GM12878 (cell line): ENCODE measurements around the gene METTL1. TPM values are rescaled to one million over a fixed set of nuclear protein-coding genes. Genes with fewer than 3 reads are reported as not detected.

Source experiments
- ATAC-seq: fragments of 200-7000 bp; cut with Tn5 transposase; 3 replicates; pipeline ENCODE4 v1.9.1; 2020; ENCODE audit warnings: mild to moderate bottlenecking, moderate library complexity
- BruUV-seq: library from RNA; stranded (reverse); fragments of 400-500 nt; replicated peaks from 2 replicates; lab custom pipeline; 2021; lab: Mats Ljungman, UMichigan
- CTCF ChIA-PET: fragments of 300-600 bp; sonication (Branson Sonifier 250); formaldehyde crosslinking; extraction: SDS; loops from one replicate; lab custom pipeline; 2021; ENCODE audit warnings: inconsistent platforms; lab: Yijun Ruan, JAX
- POLR2A ChIA-PET: fragments of 350-600 bp; formaldehyde crosslinking; extraction: SDS; loops from one replicate; lab custom pipeline; 2021; ENCODE audit warnings: inconsistent platforms; lab: Charles Lee
- RAD21 ChIA-PET: fragments of 300-600 bp; sonication (Branson Sonifier 250); formaldehyde crosslinking; loops from one replicate; lab custom pipeline; 2023; ENCODE audit warnings: antibody characterized with exemption; ENCODE audit not compliant: unreplicated experiment; lab: Charles Lee
- SMC1A ChIA-PET: fragments of 300-600 bp; sonication (Branson Sonifier 250); formaldehyde crosslinking; loops from one replicate; lab custom pipeline; 2023; ENCODE audit not compliant: unreplicated experiment, uncharacterized antibody; lab: Charles Lee
- DNase-seq: peaks from one replicate; pipeline ENCODE4 v3.0.0-alpha.2; 2011; ENCODE audit warnings: low read depth, low spot score
- FAIRE-seq: peaks from 3 replicates; lab custom pipeline; 2011; peaks lifted over from hg19 to GRCh38; lab: Jason Lieb, UNC
- H2AFZ ChIP-seq: 2 replicates; pipeline ENCODE4 v1.6.0; 2011; ENCODE audit warnings: low read depth, low read length, control low read depth; ENCODE audit not compliant: control insufficient read depth
- H3K27ac ChIP-seq: 2 replicates; pipeline ENCODE4 v1.5.1; 2011; ENCODE audit warnings: control low read depth; ENCODE audit not compliant: control insufficient read depth, insufficient read depth
- H3K27me3 ChIP-seq, 2 experiments: replicated peaks in 1 of 2; 2 replicates each; pipeline versions ENCODE4 v1.6.0 to v1.6.1; 2011; ENCODE audit warnings: low read length in 1 of 2; ENCODE audit not compliant: control insufficient read depth in 2 of 2, insufficient read depth in 2 of 2
- H3K36me3 ChIP-seq, 2 experiments: 2 replicates each; pipeline ENCODE4 v1.5.1; 2011; ENCODE audit warnings: low read length in 1 of 2; ENCODE audit not compliant: control insufficient read depth in 2 of 2, insufficient read depth in 2 of 2
- H3K4me1 ChIP-seq: 2 replicates; pipeline ENCODE4 v1.6.1; 2011; ENCODE audit warnings: mild to moderate bottlenecking, low read length, moderate library complexity, mixed read lengths; ENCODE audit not compliant: control insufficient read depth, insufficient read depth
- H3K4me2 ChIP-seq: 2 replicates; pipeline ENCODE4 v1.6.0; 2011; ENCODE audit warnings: control low read depth; ENCODE audit not compliant: control insufficient read depth, insufficient read depth
- H3K4me3 ChIP-seq: fragments of 200-600 bp; sonication (generic); 2 replicates; pipeline ENCODE4 v1.5.1; 2016
- H3K79me2 ChIP-seq: 2 replicates; pipeline ENCODE4 v1.6.0; 2011; ENCODE audit warnings: low read length; ENCODE audit not compliant: control insufficient read depth, insufficient read depth
- H3K9ac ChIP-seq: 2 replicates; pipeline ENCODE4 v1.8.0; 2011; ENCODE audit warnings: low read length, control low read depth, mixed read lengths; ENCODE audit not compliant: control insufficient read depth, insufficient read depth
- H3K9me3 ChIP-seq: replicated peaks from 3 replicates; pipeline ENCODE4 v1.5.1; 2011; ENCODE audit warnings: mild to moderate bottlenecking, low read length; ENCODE audit not compliant: control insufficient read depth, insufficient read depth
- H4K20me1 ChIP-seq: 2 replicates; pipeline ENCODE4 v1.6.0; 2011; ENCODE audit not compliant: control insufficient read depth, insufficient read depth
- BHLHE40 ChIP-seq, 2 experiments: fragments of 450-650 bp in 1 of 2; IDR thresholded peaks; 2 replicates each; pipeline ENCODE4 v1.6.1; 2011 to 2017; ENCODE audit warnings: low read depth in 2 of 2, borderline replicate concordance in 1 of 2, improper control_type of control experiment in 1 of 2, low read length in 1 of 2, mild to moderate bottlenecking in 1 of 2
- BMI1 ChIP-seq: fragments of 450-650 bp; IDR thresholded peaks from 2 replicates; pipeline ENCODE4 v1.6.1; 2016; ENCODE audit warnings: mild to moderate bottlenecking, moderate library complexity, borderline replicate concordance
- ELK1 ChIP-seq: IDR thresholded peaks from 2 replicates; pipeline ENCODE4 v1.6.1; 2012; ENCODE audit warnings: low read depth, low read length, improper control_type of control experiment
- IRF5 ChIP-seq: fragments of 450-650 bp; IDR thresholded peaks from 2 replicates; pipeline ENCODE4 v1.6.1; 2017; ENCODE audit warnings: borderline replicate concordance
- POU2F2 ChIP-seq: IDR thresholded peaks from 3 replicates; pipeline ENCODE4 v1.6.1; 2011; ENCODE audit warnings: low read depth, mild to moderate bottlenecking, low read length, borderline replicate concordance
- RCOR1 ChIP-seq: conservative IDR thresholded peaks from 2 replicates; pipeline ENCODE4 v1.6.1; 2012; ENCODE audit warnings: low read depth, low read length, improper control_type of control experiment
- RELA ChIP-seq: fragments of 450-650 bp; IDR thresholded peaks from 2 replicates; pipeline ENCODE4 v1.8.0; 2014; ENCODE audit warnings: borderline replicate concordance; ENCODE audit not compliant: partially characterized antibody
- SMARCA5 ChIP-seq: fragments of 450-650 bp; IDR thresholded peaks from 2 replicates; pipeline ENCODE4 v1.6.1; 2017; ENCODE audit warnings: mild to moderate bottlenecking
- SREBF1 ChIP-seq: IDR thresholded peaks from 2 replicates; pipeline ENCODE4 v1.6.1; 2012; ENCODE audit warnings: mild to moderate bottlenecking, low read length
- WRNIP1 ChIP-seq: IDR thresholded peaks from 2 replicates; pipeline ENCODE4 v1.6.1; 2011; ENCODE audit warnings: low read depth, low read length, improper control_type of control experiment, borderline replicate concordance
- WGBS: methylation state at CpG from one replicate; pipeline ENCODE4 v1.1.6; 2016; ENCODE audit warnings: low lambda C conversion rate; ENCODE audit not compliant: insufficient replicate concordance, insufficient coverage; ENCODE audit errors: missing lambda C conversion rate; 5-methylcytosine and 5-hydroxymethylcytosine counted together
- in situ Hi-C: fragments of 300-500 bp; cut with MboI; formaldehyde crosslinking; loops from 9 replicates; pipeline ENCODE4 v1.14.3; 2018; ENCODE audit warnings: mixed read lengths
- intact Hi-C: fragments of 100-400 bp; cut with micrococcal nuclease; formaldehyde crosslinking; loops from one replicate; pipeline ENCODE4 v1.14.2; 2022; ENCODE audit not compliant: unreplicated experiment
- polyA plus RNA-seq, 11 experiments: library from polyadenylated mRNA; depleted of rRNA in 4 of 11; unstranded in 6 of 11; stranded (reverse) in 5 of 11; fragments of >200 nt; fragmentation: Nextera tagmentation in 4 of 11; fragmentation: Illumina TruSeq in 1 of 11; extraction: Ambion mirVana in 4 of 11; extraction: Trizol in 1 of 11; gene quantifications; 1 replicate in 1 of 11; 2 replicates in 10 of 11; pipeline versions ENCODE4 v1.2.1 to v1.2.3, GENCODE V29; 2011 to 2016; ENCODE audit warnings: inconsistent platforms in 2 of 11, missing spikeins in 2 of 11, low read depth in 1 of 11
- total RNA-seq, 4 experiments: library from RNA; depleted of rRNA in 3 of 4; stranded (reverse); fragments of >200 nt in 3 of 4; fragmentation: Illumina TruSeq in 1 of 4; extraction: Trizol in 1 of 4; gene quantifications; 2 replicates each; pipeline versions ENCODE4 v1.2.1 to v1.2.3, GENCODE V29; 2013 to 2021

Gene METTL1
- total and polyA plus RNA-seq, 10 of the 15 experiments (the other 5 are each of a cell fraction or from before 2014, with no cell fraction given) = 11.3 to 44.3 (median 30.6) TPM

- RAD21 ChIA-PET = no interaction called here
- Histone ChIP-seq H3K36me3 (no peaks in the 10 kb centered on the region; a peak in 1 of 4 replicates), H3K79me2 (peaks cover 18% of the 10 kb centered on the region), H3K9me3 (no peaks in the 10 kb centered on the region), H3K27ac (no peak overlapping the region), H3K9ac (no peak overlapping the region), H3K4me3 (no peak overlapping the region), H3K4me1 (peaks cover 18% of the 10 kb centered on the region), H3K4me2 (no peak overlapping the region)
- DNase-seq (no peak), ATAC-seq (no peak)
- POLR2A ChIA-PET = interaction anchor here (0.9 kb wide), 1 partner anchor 12 kb away, joined by 4 read pairs; the partner anchor contains the start of gene CDK4
- in situ Hi-C loops = no loop called here
- TF ChIP-seq BMI1 (no peak), IRF5 (no peak), RCOR1 (no peak), BHLHE40 (IDR thresholded peaks at IDR 0.05; ENCODE audit: borderline replicate concordance in 1 of 2, low read depth in 2 of 2, low read length in 1 of 2) (no peak), SREBF1 (no peak), WRNIP1 (no peak), POU2F2 (no peak), RELA (no peak), ELK1 (no peak), SMARCA5 (no peak)
- TF ChIP-seq, all 136 proteins: peak for 0
- intact Hi-C loops = no loop called here
- FAIRE-seq = no peak
- H3K27me3 ChIP-seq = no peaks in the 10 kb centered on the region
- WGBS = 92% methylated on average over 7 of the region's 7 CpGs
- no TSS peak for BruUV-seq
- ChIA-PET SMC1A (no interaction called here), CTCF (interaction anchor here (3.8 kb wide), 1 partner anchor 155 kb away, joined by 22 read pairs; no protein-coding TSS in a partner anchor)
- no peak overlapping the region for H2AFZ ChIP-seq
- no peaks in the 10 kb centered on the region for H4K20me1 ChIP-seq
Measured at GRCh38 chr12:57739387-57739786, 32.5 kb downstream of the METTL1 start.
